AG09319 (cell line): ENCODE measurements around the gene GNAT1.

ENCODE experiments used
- DNase-seq: peaks from one replicate; pipeline ENCODE4 v3.0.0-alpha.2; 2010; ENCODE audit warnings: low read depth; ENCODE audit errors: extremely low read depth
- CTCF ChIP-seq: IDR thresholded peaks from 2 replicates; pipeline ENCODE4 v1.5.1; 2011; ENCODE audit warnings: low read depth, mild to moderate bottlenecking, inconsistent platforms, low read length, moderate library complexity

The GNAT1 gene

DNA sequence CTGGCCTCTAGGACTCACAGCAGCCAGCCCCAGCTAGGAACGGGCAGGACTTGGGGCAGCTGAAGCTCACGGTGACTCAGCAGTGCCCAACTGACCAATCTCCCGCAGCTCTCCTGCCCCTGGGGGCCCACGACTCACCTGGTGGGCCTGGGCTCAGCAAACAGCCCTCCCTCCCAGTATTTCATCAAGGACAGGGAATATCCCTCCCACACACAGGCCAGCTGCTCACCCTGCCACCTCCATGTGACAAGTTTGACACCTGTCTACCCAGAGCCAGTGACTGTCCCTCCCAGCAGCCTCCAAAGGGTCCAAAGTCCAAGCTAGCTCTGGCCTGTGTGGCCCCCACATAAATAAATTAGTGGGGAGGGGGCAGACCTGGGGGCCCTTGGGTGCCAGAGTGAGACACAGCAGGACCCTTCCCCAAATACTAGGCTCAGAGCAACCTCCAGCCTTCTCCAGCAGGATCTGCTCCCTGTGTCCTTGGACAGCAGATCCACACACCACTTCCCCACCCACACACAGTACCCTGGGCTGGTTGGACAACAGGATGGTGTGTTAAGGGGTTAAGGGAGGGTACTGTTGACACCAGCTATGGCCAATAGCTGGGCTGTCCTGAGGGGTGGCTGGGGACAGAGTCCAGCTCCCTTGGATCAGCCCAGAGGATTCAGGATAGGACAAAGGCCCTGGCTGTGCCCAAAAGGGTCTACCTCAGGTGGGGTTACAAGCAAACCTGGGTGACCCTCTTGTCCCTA lies 4.3 kb downstream of the GNAT1 start:
- TF ChIP-seq CTCF = no peak
- no peak for DNase-seq

DNA sequence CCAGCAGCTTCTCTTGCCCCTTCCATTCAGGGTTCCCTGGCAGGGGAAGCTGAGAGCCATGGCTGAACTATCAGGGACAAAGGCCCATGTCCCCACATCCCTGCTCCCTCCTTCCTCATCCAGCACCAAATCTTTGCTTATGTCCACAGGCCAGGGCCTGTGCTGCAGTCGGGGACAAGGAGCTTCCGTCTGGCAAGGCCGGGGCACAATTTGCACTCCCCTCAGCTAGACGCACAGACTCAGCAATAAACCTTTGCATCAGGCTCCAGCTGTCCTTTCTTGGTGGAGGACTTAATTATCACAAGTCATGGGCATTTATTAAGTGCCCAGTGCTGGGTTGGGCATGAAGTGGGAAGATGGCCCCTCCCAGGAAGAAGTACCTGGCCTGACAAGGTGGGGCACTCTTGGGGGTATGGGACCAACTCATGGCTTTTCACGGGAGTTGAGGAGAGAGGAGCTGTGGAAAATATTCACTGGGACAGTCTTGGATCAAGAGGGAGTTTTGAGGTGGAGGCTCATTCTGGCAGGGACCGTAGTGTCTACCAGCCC lies 4.9 kb downstream of the GNAT1 start:
- no peak for TF ChIP-seq CTCF
- no peak for DNase-seq

- no peak for DNase-seq
- no peak for TF ChIP-seq CTCF
Measured at GRCh38 chr3:50201573-50202315, 10.3 kb downstream of the GNAT1 start.

GRCh38 chr3:50202353-50203112 lies 11.1 kb downstream of the GNAT1 start:
- no peak for TF ChIP-seq CTCF
- no peak for DNase-seq

- no peak for TF ChIP-seq CTCF
- DNase-seq = no peak
Measured at GRCh38 chr3:50203113-50203808, 11.9 kb downstream of the GNAT1 start.

DNA sequence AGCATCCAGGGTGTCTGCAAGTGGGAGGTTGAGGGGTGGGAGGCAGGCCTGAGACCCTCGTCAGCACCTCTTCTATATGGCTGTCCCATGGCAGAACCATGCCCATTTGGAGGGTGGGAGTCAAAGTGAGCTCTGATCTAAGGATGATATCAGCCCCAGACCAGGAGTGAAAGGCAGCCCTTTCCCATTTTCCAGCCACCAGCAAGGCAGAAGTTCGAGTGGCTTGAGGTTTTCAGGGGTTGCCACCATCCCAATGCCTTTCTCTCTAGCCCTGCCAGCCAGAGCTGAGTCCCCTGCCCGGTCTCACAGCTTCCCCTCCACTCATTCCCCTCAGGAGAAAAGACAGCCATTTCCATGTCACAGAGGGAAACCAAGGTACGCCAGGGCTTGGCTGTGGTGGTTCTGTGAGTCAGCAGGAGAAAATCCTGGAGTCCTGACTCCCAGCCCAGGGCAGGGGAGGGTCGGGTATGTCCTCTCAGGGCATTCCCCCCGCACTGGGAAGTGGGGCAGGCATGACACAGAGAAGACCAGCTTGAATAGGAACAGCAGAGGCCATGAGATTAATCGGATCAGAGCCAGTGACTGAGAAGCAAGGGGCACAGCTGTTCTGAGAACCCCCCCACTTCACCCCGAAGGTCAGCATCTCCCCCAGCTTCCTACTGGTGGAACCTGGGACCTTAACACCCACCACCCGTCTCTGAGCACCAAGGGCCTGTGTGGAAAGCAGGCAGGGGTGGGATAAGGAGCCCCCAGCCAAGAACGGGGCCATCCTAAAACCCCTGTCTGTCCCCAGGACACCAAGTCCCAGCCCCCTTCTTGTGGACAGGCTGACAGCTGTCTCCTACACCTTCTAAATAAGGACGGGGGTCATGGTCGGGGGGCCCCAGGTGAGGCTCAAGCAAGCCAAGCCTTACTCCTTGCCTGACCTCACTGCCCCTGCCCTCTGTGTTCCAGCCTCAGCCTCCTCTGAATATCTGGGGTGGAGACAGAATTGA lies 12.7 kb downstream of the GNAT1 start:
- DNase-seq = no peak
- TF ChIP-seq CTCF = no peak
